ENCODE data around the gene PPFIA4.

- TF ChIP-seq CTCF (IDR thresholded peaks at IDR 0.05; ENCODE audit: insufficient read depth, low read depth, low read length) = no peak
- TF ChIP-seq EZH2 (IDR thresholded peaks at IDR 0.05; ENCODE audit: insufficient read depth, low read length) = no peak
Measured at GRCh38 chr1:203048086-203048485, 21.8 kb downstream of the PPFIA4 start.
